GM12878 (cell line): ENCODE data around the gene FGGY.

Source experiments
- CREB1 ChIP-seq: IDR thresholded peaks from 2 replicates; pipeline ENCODE4 v1.6.1; 2012; ENCODE audit warnings: low read depth, mild to moderate bottlenecking, inconsistent platforms
- E4F1 ChIP-seq: fragments of 450-650 bp; IDR thresholded peaks from 2 replicates; pipeline ENCODE4 v1.6.1; 2018; ENCODE audit warnings: borderline replicate concordance, mild to moderate bottlenecking; ENCODE audit not compliant: partially characterized antibody
- HDGF ChIP-seq: fragments of 450-650 bp; IDR thresholded peaks from 2 replicates; pipeline ENCODE4 v1.6.1; 2016; ENCODE audit warnings: antibody characterized with exemption
- MXI1 ChIP-seq: fragments of 150-350 bp; IDR thresholded peaks from 2 replicates; pipeline ENCODE4 v1.6.1; 2011; ENCODE audit warnings: low read depth, mild to moderate bottlenecking, inconsistent platforms, low read length, improper control_type of control experiment
- NFYB ChIP-seq: IDR thresholded peaks from 2 replicates; pipeline ENCODE4 v1.6.1; 2011; ENCODE audit warnings: low read depth, mild to moderate bottlenecking, low read length, improper control_type of control experiment, moderate library complexity; ENCODE audit not compliant: insufficient read depth
- NR2C1 ChIP-seq: fragments of 450-650 bp; IDR thresholded peaks from 2 replicates; pipeline ENCODE4 v1.6.1; 2017; ENCODE audit warnings: antibody characterized with exemption, mild to moderate bottlenecking, moderate library complexity
- POLR2A ChIP-seq: IDR thresholded peaks from 2 replicates; pipeline ENCODE4 v1.6.1; 2011; ENCODE audit warnings: low read depth, mild to moderate bottlenecking, low read length
- POLR2AphosphoS5 ChIP-seq: IDR thresholded peaks from 2 replicates; pipeline ENCODE4 v1.6.1; 2011; ENCODE audit warnings: mild to moderate bottlenecking, low read length, inconsistent platforms
- RELA ChIP-seq: fragments of 450-650 bp; IDR thresholded peaks from 2 replicates; pipeline ENCODE4 v1.8.0; 2014; ENCODE audit warnings: borderline replicate concordance; ENCODE audit not compliant: partially characterized antibody
- REST ChIP-seq: IDR thresholded peaks from 2 replicates; pipeline ENCODE4 v1.6.1; 2012; ENCODE audit warnings: mild to moderate bottlenecking, low read depth, low read length
- TARDBP ChIP-seq: IDR thresholded peaks from 2 replicates; pipeline ENCODE4 v1.6.1; 2016; ENCODE audit warnings: borderline replicate concordance

GRCh38 chr1:59716832-59717231, 419.9 kb downstream of the FGGY start:
- TF ChIP-seq HDGF (no peak), POLR2A (no peak), REST (no peak), TARDBP (no peak), CREB1 (no peak), POLR2AphosphoS5 (no peak), E4F1 (no peak), NR2C1 (no peak), MXI1 (no peak), NFYB (no peak), RELA (no peak)
